Spleen (tissue), 7 donors: ENCODE measurements around the gene CZIB.

Experiments
- CTCF ChIP-seq, 11 experiments: fragments of 200-600 bp in 7 of 11; fragments of 450-650 bp in 4 of 11; sonication (generic) in 4 of 11; IDR thresholded peaks in 8 of 11; conservative IDR thresholded peaks in 3 of 11; 1 replicate in 7 of 11; 2 replicates in 4 of 11; pipeline versions ENCODE4 v1.4.0 to v1.8.0; 2016 to 2021; ENCODE audit warnings: antibody characterized with exemption in 11 of 11, inconsistent platforms in 4 of 11, mild to moderate bottlenecking in 1 of 11
- POLR2A ChIP-seq, 3 donors: fragments of 450-650 bp; IDR thresholded peaks; one replicate each; pipeline ENCODE4 v1.5.1; 2017; ENCODE audit warnings: antibody characterized with exemption in 3 of 3, mild to moderate bottlenecking in 1 of 3
- donor health status: DM: no; HTN: no; CAD: no; lungs with moderate emphysema.
- donor health status: DM: no; HTN: no; CAD: no.
- donor health status: DM: no; HTN: no; CAD: no.

GRCh38 chr1:53267761-53268160 is 47.3 kb upstream of the CZIB start:
- TF ChIP-seq CTCF (IDR thresholded peaks at IDR 0.05 in 8 of 11, conservative IDR thresholded peaks at IDR 0.05 in 3 of 11) (no peak), POLR2A (IDR thresholded peaks at IDR 0.05) (no peak)
